Measurements from ENCODE around the gene FUT2.

- no peak for TF ChIP-seq POLR2A (IDR thresholded peaks at IDR 0.05)
- no peak for TF ChIP-seq CTCF (IDR thresholded peaks at IDR 0.05 in 8 of 11, conservative IDR thresholded peaks at IDR 0.05 in 3 of 11)
Measured at GRCh38 chr19:48669903-48670668, 25.7 kb upstream of the FUT2 start.
